Astrocyte (in vitro differentiated cells and primary cell): ENCODE results near the gene CREB3L1.

Experiments used
- CTCF ChIP-seq: IDR thresholded peaks from 2 replicates; pipeline ENCODE4 v1.5.1; 2011; ENCODE audit warnings: low read depth, mild to moderate bottlenecking, inconsistent platforms, low read length, moderate library complexity; ENCODE audit not compliant: insufficient read depth
- EZH2 ChIP-seq: IDR thresholded peaks from 2 replicates; pipeline ENCODE4 v1.6.1; 2012; ENCODE audit warnings: mild to moderate bottlenecking, low read length, inconsistent platforms; ENCODE audit not compliant: insufficient read depth

GRCh38 chr11:46307785-46308341 is 30.4 kb downstream of the CREB3L1 start:
- no peak for TF ChIP-seq CTCF
- TF ChIP-seq EZH2, result no peak
